ENCODE measurements around the gene RNF128. TPM values are rescaled to one million over a fixed set of nuclear protein-coding genes. Genes with fewer than 3 reads are reported as not detected.
A peak's percentile ranks its signal among the peaks of the same experiment; 100 is the strongest.

Gene RNF128
- total and polyA plus RNA-seq, 2 donors from 2014 or later: 18.4 to 18.9 TPM

DNA sequence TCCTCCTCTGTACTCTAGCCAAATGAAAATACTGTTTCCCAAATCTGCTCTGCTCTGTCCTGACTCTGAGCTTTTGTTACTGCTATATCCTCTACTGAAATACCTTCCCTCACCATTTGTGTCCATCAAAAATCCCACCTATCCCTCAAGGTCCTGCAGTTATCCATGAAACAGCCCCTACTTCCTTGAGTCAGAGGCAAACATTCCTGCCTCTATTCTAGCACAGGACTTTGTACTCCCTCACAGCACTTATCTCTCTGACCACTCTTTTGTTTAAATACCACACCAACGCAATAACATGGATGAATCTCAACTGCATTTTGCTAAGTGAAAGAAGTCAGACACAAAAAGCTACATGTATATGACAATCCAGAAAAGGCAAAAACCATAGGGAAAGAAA, 10.5 kb upstream of the RNF128 start:
- no peaks in the 10 kb centered on the region for H3K27me3 ChIP-seq (ENCODE audit: control insufficient read depth, insufficient read depth, low read length)
- no peak overlapping the region for H3K4me3 ChIP-seq (ENCODE audit: low read length in 3 of 3)
- no peaks in the 10 kb centered on the region for H3K36me3 ChIP-seq (ENCODE audit: control insufficient read depth in 2 of 3, insufficient read depth in 3 of 3, low read length in 3 of 3)
- no peaks in the 10 kb centered on the region for H3K9me3 ChIP-seq (ENCODE audit: control insufficient read depth in 2 of 3, insufficient read depth in 1 of 3, low read length in 3 of 3)
- H3K9ac ChIP-seq (ENCODE audit: low read length in 3 of 3): no peak overlapping the region
- DNase-seq: no peak
- H3K4me1 ChIP-seq (ENCODE audit: control insufficient read depth in 2 of 3, insufficient read depth in 2 of 3, low read depth in 1 of 3, low read length in 3 of 3): no peaks in the 10 kb centered on the region
- H3K27ac ChIP-seq (ENCODE audit: low read depth in 2 of 2, low read length in 2 of 2): no peak overlapping the region
- intact Hi-C loops (cut with DNase I): no loop called here
- TF ChIP-seq, protein P1, sequence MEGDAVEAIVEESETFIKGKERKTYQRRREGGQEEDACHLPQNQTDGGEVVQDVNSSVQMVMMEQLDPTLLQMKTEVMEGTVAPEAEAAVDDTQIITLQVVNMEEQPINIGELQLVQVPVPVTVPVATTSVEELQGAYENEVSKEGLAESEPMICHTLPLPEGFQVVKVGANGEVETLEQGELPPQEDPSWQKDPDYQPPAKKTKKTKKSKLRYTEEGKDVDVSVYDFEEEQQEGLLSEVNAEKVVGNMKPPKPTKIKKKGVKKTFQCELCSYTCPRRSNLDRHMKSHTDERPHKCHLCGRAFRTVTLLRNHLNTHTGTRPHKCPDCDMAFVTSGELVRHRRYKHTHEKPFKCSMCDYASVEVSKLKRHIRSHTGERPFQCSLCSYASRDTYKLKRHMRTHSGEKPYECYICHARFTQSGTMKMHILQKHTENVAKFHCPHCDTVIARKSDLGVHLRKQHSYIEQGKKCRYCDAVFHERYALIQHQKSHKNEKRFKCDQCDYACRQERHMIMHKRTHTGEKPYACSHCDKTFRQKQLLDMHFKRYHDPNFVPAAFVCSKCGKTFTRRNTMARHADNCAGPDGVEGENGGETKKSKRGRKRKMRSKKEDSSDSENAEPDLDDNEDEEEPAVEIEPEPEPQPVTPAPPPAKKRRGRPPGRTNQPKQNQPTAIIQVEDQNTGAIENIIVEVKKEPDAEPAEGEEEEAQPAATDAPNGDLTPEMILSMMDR (IDR thresholded peaks at IDR 0.05; ENCODE audit: borderline replicate concordance, extremely low read depth, insufficient read depth): no peak
- FAIRE-seq: no peak

DNA sequence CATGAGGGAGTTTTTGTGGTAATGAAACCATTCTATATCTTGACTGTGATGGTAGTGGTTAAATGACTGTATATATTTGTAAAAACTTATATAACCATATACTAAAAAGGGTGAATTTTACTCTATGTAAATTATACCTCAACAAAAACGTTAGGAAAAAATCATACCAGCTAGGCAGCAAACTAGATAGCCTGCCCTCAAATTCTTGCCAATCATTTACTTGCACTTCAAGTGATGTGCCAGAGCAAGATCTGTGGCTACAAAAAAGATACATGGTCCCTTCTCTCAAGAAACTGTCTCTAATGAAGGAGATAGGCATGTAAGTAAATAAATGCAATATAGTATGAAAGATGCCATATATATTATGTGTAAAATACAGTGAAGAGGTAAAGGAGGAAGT, 10.0 kb upstream of the RNF128 start:
- no peak for DNase-seq
- Histone ChIP-seq H3K4me1 (ENCODE audit: control insufficient read depth in 2 of 3, insufficient read depth in 2 of 3, low read depth in 1 of 3, low read length in 3 of 3) (no peaks in the 10 kb centered on the region), H3K9me3 (ENCODE audit: control insufficient read depth in 2 of 3, insufficient read depth in 1 of 3, low read length in 3 of 3) (no peaks in the 10 kb centered on the region), H3K27me3 (ENCODE audit: control insufficient read depth, insufficient read depth, low read length) (no peaks in the 10 kb centered on the region), H3K27ac (ENCODE audit: low read depth in 2 of 2, low read length in 2 of 2) (no peak overlapping the region), H3K36me3 (ENCODE audit: control insufficient read depth in 2 of 3, insufficient read depth in 3 of 3, low read length in 3 of 3) (no peaks in the 10 kb centered on the region), H3K9ac (ENCODE audit: low read length in 3 of 3) (no peak overlapping the region), H3K4me3 (ENCODE audit: low read length in 3 of 3) (no peak overlapping the region)
- peak; percentile 29 for FAIRE-seq
- TF ChIP-seq, protein P1 (IDR thresholded peaks at IDR 0.05; ENCODE audit: borderline replicate concordance, extremely low read depth, insufficient read depth): no peak
- intact Hi-C loops (cut with DNase I): no loop called here

DNA sequence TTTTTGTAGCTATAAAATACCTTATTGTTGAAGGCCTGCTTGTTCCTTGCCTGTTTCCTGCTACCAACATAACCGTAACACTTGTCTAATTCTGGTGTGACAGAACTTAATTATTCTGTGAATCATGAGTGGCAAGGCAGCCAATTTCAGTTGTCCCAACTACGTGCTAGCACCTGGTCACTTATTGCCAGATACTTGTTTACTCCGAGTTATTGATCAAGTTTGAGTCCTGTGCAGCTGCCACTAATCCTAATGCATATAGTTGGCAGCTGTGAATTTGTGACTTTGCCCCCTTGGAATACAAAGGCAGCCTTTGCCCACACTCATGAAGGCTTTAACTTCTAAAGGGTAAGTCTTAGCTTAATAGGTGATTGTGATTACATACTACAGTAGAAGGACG, 7.8 kb upstream of the RNF128 start:
- Histone ChIP-seq H3K4me1 (ENCODE audit: control insufficient read depth in 2 of 3, insufficient read depth in 2 of 3, low read depth in 1 of 3, low read length in 3 of 3) (no peaks in the 10 kb centered on the region), H3K4me3 (ENCODE audit: low read length in 3 of 3) (no peak overlapping the region), H3K27me3 (ENCODE audit: control insufficient read depth, insufficient read depth, low read length) (no peaks in the 10 kb centered on the region), H3K27ac (ENCODE audit: low read depth in 2 of 2, low read length in 2 of 2) (no peak overlapping the region), H3K9ac (ENCODE audit: low read length in 3 of 3) (no peak overlapping the region), H3K9me3 (ENCODE audit: control insufficient read depth in 2 of 3, insufficient read depth in 1 of 3, low read length in 3 of 3) (no peaks in the 10 kb centered on the region), H3K36me3 (ENCODE audit: control insufficient read depth in 2 of 3, insufficient read depth in 3 of 3, low read length in 3 of 3) (no peaks in the 10 kb centered on the region)
- FAIRE-seq: no peak
- TF ChIP-seq, protein P1 (IDR thresholded peaks at IDR 0.05; ENCODE audit: borderline replicate concordance, extremely low read depth, insufficient read depth): no peak
- intact Hi-C loops (cut with DNase I): no loop called here
- no peak for DNase-seq

DNA sequence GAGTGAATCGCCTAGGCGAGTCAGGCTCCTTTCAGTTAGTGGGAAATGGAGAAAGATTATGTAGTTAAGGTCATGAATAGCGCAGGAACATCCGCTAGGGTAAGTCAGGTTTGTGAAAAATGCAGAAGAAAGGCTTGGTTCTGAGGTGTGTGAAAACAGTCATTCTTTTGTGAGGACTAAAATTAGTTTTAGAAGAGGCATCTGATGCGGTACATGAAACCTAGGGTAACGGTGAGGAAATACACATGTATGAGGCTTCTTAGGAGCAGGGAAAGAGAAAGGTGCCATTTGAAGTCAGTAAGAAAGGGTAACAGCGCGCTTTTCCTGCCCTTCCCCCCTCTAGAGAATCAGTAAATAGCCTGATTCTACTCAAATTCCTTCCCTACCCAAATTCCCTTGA, 570 bp upstream of the RNF128 start:
- Histone ChIP-seq H3K4me3 (ENCODE audit: low read length in 3 of 3) (peak overlapping the region; percentile 50 to 79 (median 73)), H3K4me1 (ENCODE audit: control insufficient read depth in 2 of 3, insufficient read depth in 2 of 3, low read depth in 1 of 3, low read length in 3 of 3) (no peaks in the 10 kb centered on the region), H3K27me3 (ENCODE audit: control insufficient read depth, insufficient read depth, low read length) (peaks cover 16% of the 10 kb centered on the region), H3K36me3 (ENCODE audit: control insufficient read depth in 2 of 3, insufficient read depth in 3 of 3, low read length in 3 of 3) (no peaks in the 10 kb centered on the region), H3K27ac (ENCODE audit: low read depth in 2 of 2, low read length in 2 of 2) (peak overlapping the region in 1 of 2 donors; percentile 37), H3K9ac (ENCODE audit: low read length in 3 of 3) (peak overlapping the region; percentile 15 to 51 (median 24)), H3K9me3 (ENCODE audit: control insufficient read depth in 2 of 3, insufficient read depth in 1 of 3, low read length in 3 of 3) (no peaks in the 10 kb centered on the region)
- FAIRE-seq: no peak
- intact Hi-C loops (cut with DNase I): no loop called here
- TF ChIP-seq, protein P1 (IDR thresholded peaks at IDR 0.05; ENCODE audit: borderline replicate concordance, extremely low read depth, insufficient read depth): no peak
- DNase-seq: peak in 3 of 5 donors; percentile 8 to 29 (median 9)
